Measurements from ENCODE around the gene CALML5. TPM values are rescaled to one million over a fixed set of nuclear protein-coding genes. Genes with fewer than 3 reads are reported as not detected.

Gene CALML5
- total RNA-seq, 2 donors from 2014 or later = 0.46 to 10.5 TPM

- Histone ChIP-seq H3K36me3 (no peaks in the 10 kb centered on the region), H3K27me3 (replicated peaks; ENCODE audit: insufficient read depth) (no peaks in the 10 kb centered on the region), H3K4me3 (no peak overlapping the region), H3K27ac (peak overlapping the region in 1 of 2 donors; percentile 24), H3K9me3 (no peaks in the 10 kb centered on the region), H3K4me1 (replicated peaks) (peaks cover 21% of the 10 kb centered on the region)
- WGBS = 73% methylated on average over 14 of the region's 14 CpGs
- TF ChIP-seq POLR2AphosphoS5 (IDR thresholded peaks at IDR 0.05) (no peak), CTCF (IDR thresholded peaks at IDR 0.05) (no peak), POLR2A (IDR thresholded peaks at IDR 0.05) (no peak)
- intact Hi-C loops (cut with DNase I) = no loop called here
- DNase-seq (ENCODE audit: low spot score) = no peak
These were observed 3.5 kb upstream of the CALML5 start for GRCh38 chr10:5502571-5503476.

DNA sequence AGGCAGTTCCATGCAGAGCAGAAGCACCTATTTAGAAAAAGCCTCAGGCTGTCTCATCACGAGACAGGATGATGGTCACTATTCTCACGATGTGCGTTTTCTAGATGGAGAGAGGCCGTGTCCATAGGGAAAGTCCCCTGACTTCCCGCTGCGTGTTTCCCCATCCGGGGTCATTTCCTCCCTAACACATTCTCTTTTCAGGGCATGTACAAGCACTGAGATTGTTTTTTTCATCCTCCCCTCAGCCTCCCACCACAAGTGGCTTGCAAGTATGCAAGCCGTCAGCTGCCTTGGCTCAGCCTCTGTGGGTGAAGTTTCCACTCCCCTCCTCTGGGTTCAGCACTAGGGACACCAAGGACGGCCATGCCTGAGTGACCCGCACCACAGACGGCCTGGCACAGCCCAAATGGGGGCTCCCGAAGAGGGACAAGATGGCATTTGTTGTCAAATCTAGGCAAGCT, 2.7 kb upstream of the CALML5 start:
- H3K36me3 ChIP-seq = no peaks in the 10 kb centered on the region
- no peak for DNase-seq (ENCODE audit: low spot score)
- no peak overlapping the region for H3K27ac ChIP-seq
- H3K4me1 ChIP-seq (replicated peaks) = peaks cover 21% of the 10 kb centered on the region
- H3K27me3 ChIP-seq (replicated peaks; ENCODE audit: insufficient read depth) = no peaks in the 10 kb centered on the region
- no peak overlapping the region for H3K4me3 ChIP-seq
- intact Hi-C loops (cut with DNase I) = no loop called here
- TF ChIP-seq POLR2AphosphoS5 (IDR thresholded peaks at IDR 0.05) = no peak
- no peak for TF ChIP-seq CTCF (IDR thresholded peaks at IDR 0.05)
- no peak for TF ChIP-seq POLR2A (IDR thresholded peaks at IDR 0.05)
- H3K9me3 ChIP-seq = no peaks in the 10 kb centered on the region
- WGBS = 65% methylated on average over 12 of the region's 12 CpGs

DNA sequence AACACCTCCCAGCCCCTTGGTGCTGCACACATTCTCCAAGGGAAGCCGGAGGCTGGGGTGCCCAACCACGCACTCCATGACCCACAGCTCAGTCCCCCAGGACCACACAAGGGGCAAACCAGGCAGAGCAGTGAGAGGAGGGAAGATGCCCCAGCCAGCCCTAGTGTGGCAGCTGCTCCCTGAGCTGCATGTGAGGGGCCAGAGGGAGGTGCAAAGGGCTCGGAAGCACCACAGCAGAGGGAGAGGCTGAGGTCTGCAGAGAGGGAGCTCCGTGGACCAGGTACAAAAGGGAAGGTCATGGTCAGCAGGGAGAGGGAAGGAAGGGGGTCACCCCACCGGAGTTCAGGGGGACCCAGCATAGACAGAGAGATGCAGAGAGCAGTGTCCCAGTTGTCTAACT, 1.5 kb upstream of the CALML5 start:
- Histone ChIP-seq H3K4me1 (replicated peaks) (peaks cover 21% of the 10 kb centered on the region), H3K27ac (no peak overlapping the region), H3K4me3 (no peak overlapping the region), H3K9me3 (no peaks in the 10 kb centered on the region), H3K27me3 (replicated peaks; ENCODE audit: insufficient read depth) (no peaks in the 10 kb centered on the region), H3K36me3 (no peaks in the 10 kb centered on the region)
- WGBS = 93% methylated on average over 5 of the region's 5 CpGs
- no peak for TF ChIP-seq POLR2A (IDR thresholded peaks at IDR 0.05)
- TF ChIP-seq POLR2AphosphoS5 (IDR thresholded peaks at IDR 0.05) = no peak
- no peak for TF ChIP-seq CTCF (IDR thresholded peaks at IDR 0.05)
- no peak for DNase-seq (ENCODE audit: low spot score)
- intact Hi-C loops (cut with DNase I) = no loop called here

- DNase-seq (ENCODE audit: low spot score) = no peak
- intact Hi-C loops (cut with DNase I) = no loop called here
- no peak for TF ChIP-seq POLR2AphosphoS5 (IDR thresholded peaks at IDR 0.05)
- no peak for TF ChIP-seq POLR2A (IDR thresholded peaks at IDR 0.05)
- TF ChIP-seq CTCF (IDR thresholded peaks at IDR 0.05) = no peak
- no peak overlapping the region for H3K4me3 ChIP-seq
- H3K36me3 ChIP-seq = no peaks in the 10 kb centered on the region
- H3K9me3 ChIP-seq = no peaks in the 10 kb centered on the region
- H3K4me1 ChIP-seq (replicated peaks) = peaks cover 21% of the 10 kb centered on the region
- no peaks in the 10 kb centered on the region for H3K27me3 ChIP-seq (replicated peaks; ENCODE audit: insufficient read depth)
- WGBS = 91% methylated on average over 7 of the region's 7 CpGs
- no peak overlapping the region for H3K27ac ChIP-seq
These were observed 846 bp upstream of the CALML5 start for GRCh38 chr10:5500162-5500670.

All from prostate gland (tissue), 2 donors.